Body of pancreas (tissue), 4 donors: ENCODE data around the gene SYNGR3. TPM values are rescaled to one million over a fixed set of nuclear protein-coding genes. Genes with fewer than 3 reads are reported as not detected.
A peak's percentile ranks its signal among the peaks of the same experiment; 100 is the strongest.
"Not testable (repeated sequence)": the region's sequence is repeated elsewhere in the genome, so short reads cannot be mapped to it uniquely, and the experiment has no call there.

ENCODE experiments used
- ATAC-seq: fragments of 150-250 bp; one replicate; pipeline ENCODE4 v1.9.1; 2016
- DNase-seq, 4 donors: peaks; one replicate each; pipeline ENCODE4 v3.0.0-alpha.2; 2019
- H3K27ac ChIP-seq, 4 donors: fragments of 200-600 bp; sonication (generic); 1 replicate in 3 of 4; 2 replicates in 1 of 4; pipeline versions ENCODE4 v1.5.1 to v1.6.1; 2016 to 2019; ENCODE audit warnings: mild to moderate bottlenecking in 1 of 4, mixed read lengths in 1 of 4, moderate library complexity in 1 of 4
- H3K27me3 ChIP-seq, 2 donors: fragments of 200-600 bp; sonication (generic); one replicate each; pipeline ENCODE4 v1.6.0; 2016; ENCODE audit warnings: mild to moderate bottlenecking in 1 of 2
- H3K36me3 ChIP-seq, 2 donors: fragments of 200-600 bp; sonication (generic); replicated peaks in 1 of 2; 2 replicates each; pipeline ENCODE4 v1.5.1; 2016; ENCODE audit warnings: low read depth in 2 of 2; ENCODE audit not compliant: insufficient read depth in 1 of 2
- H3K4me1 ChIP-seq: fragments of 200-600 bp; sonication (generic); one replicate; pipeline ENCODE4 v1.6.0; 2016
- H3K4me3 ChIP-seq, 2 donors: fragments of 200-600 bp; sonication (generic); 1 replicate in 1 of 2; 2 replicates in 1 of 2; pipeline ENCODE4 v1.5.1; 2016 to 2019
- H3K9me3 ChIP-seq, 3 donors: fragments of 200-600 bp; sonication (generic); 1 replicate in 2 of 3; 2 replicates in 1 of 3; pipeline ENCODE4 v1.5.1; 2016
- POLR2A ChIP-seq, 3 donors: fragments of 450-650 bp; IDR thresholded peaks; one replicate each; pipeline ENCODE4 v1.6.1; 2016; ENCODE audit warnings: antibody characterized with exemption in 3 of 3, mild to moderate bottlenecking in 2 of 3
- WGBS, 2 donors: methylation state at CpG; one replicate each; pipeline ENCODE4 v1.1.5; 2017; 5-methylcytosine and 5-hydroxymethylcytosine counted together
- intact Hi-C: fragments of 100-400 bp; cut with DNase I; formaldehyde crosslinking; loops from one replicate; pipeline ENCODE4 v1.15.1; 2023
- total RNA-seq, 2 donors: library from RNA; depleted of rRNA; stranded (reverse); fragments of >200 nt; gene quantifications; one replicate each; pipeline ENCODE4 v1.1.0, GENCODE V29; 2016
- TF ChIP-seq, protein P1 (sequence below), 7 experiments: fragments of 450-650 bp in 4 of 7; fragments of 200-600 bp in 3 of 7; sonication (generic) in 3 of 7; IDR thresholded peaks; one replicate each; pipeline ENCODE4 v1.5.1; 2016 to 2019; ENCODE audit warnings: antibody characterized with exemption in 7 of 7

Gene SYNGR3
- total RNA-seq, 2 donors from 2014 or later = 0.33 to 1.6 TPM

DNA sequence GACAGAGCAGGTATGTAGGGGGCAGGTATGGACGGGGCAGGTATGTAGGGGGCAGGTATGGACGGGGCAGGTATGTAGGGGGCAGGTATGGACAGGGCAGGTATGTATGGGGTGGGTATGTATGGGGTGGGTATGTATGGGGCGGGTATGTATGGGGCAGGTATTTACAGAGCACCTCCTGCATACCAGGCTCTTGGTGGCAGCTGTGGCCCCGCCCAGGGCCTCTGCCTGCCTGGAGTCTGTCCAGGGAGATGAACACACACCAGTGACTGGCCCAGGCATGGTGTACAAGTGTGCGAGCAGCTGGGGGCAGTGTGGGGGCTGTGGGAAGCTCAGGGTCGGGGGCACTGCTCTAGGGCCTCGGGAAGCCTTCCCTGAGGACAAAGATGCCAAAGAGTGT, 39.7 kb upstream of the SYNGR3 start:
- no peak for TF ChIP-seq POLR2A (IDR thresholded peaks at IDR 0.05)
- TF ChIP-seq, protein P1, sequence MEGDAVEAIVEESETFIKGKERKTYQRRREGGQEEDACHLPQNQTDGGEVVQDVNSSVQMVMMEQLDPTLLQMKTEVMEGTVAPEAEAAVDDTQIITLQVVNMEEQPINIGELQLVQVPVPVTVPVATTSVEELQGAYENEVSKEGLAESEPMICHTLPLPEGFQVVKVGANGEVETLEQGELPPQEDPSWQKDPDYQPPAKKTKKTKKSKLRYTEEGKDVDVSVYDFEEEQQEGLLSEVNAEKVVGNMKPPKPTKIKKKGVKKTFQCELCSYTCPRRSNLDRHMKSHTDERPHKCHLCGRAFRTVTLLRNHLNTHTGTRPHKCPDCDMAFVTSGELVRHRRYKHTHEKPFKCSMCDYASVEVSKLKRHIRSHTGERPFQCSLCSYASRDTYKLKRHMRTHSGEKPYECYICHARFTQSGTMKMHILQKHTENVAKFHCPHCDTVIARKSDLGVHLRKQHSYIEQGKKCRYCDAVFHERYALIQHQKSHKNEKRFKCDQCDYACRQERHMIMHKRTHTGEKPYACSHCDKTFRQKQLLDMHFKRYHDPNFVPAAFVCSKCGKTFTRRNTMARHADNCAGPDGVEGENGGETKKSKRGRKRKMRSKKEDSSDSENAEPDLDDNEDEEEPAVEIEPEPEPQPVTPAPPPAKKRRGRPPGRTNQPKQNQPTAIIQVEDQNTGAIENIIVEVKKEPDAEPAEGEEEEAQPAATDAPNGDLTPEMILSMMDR (IDR thresholded peaks at IDR 0.05) = no peak
- intact Hi-C loops = no loop called here
- 73 to 87% methylated on average over 5 to 7 of the region's 7 CpGs for WGBS, 2 donors
- Histone ChIP-seq H3K4me1 (peaks cover 11% of the 10 kb centered on the region), H3K4me3 (no peak overlapping the region), H3K36me3 (no peaks in the 10 kb centered on the region), H3K27me3 (no peaks in the 10 kb centered on the region), H3K9me3 (no peaks in the 10 kb centered on the region), H3K27ac (no peak overlapping the region)
- ATAC-seq (no peak), DNase-seq (no peak)

DNA sequence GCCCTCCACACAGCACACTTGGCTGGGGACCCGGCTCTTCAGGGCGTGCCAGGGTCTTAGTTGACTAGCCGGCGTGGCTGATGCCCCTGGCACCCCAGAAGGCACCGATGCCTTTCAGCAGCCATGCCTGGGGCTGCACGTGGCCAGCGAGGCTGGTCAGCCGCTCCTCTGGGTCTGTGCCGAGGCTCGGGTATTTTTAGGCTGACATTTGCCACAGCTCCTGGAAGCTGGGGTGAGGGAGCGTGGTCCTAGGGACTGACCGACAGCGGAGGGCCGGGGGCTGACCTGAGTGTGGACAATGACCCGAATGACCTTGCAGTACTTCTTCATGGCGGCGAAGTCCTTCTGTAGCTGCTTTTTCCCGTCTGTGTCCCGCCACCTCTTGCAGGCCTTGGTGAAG, 39.2 kb upstream of the SYNGR3 start:
- TF ChIP-seq POLR2A (IDR thresholded peaks at IDR 0.05) = no peak
- TF ChIP-seq, protein P1 (IDR thresholded peaks at IDR 0.05) = no peak
- intact Hi-C loops = no loop called here
- no peak overlapping the region for H3K4me3 ChIP-seq
- no peaks in the 10 kb centered on the region for H3K27me3 ChIP-seq
- no peaks in the 10 kb centered on the region for H3K9me3 ChIP-seq
- DNase-seq = no peak
- no peaks in the 10 kb centered on the region for H3K36me3 ChIP-seq
- H3K27ac ChIP-seq = no peak overlapping the region
- H3K4me1 ChIP-seq = peaks cover 12% of the 10 kb centered on the region
- ATAC-seq = no peak
- WGBS, 2 donors = 84 to 91% methylated on average over 18 to 19 of the region's 19 CpGs

GRCh38 chr16:1953734-1954133, 36.0 kb upstream of the SYNGR3 start:
- TF ChIP-seq POLR2A (IDR thresholded peaks at IDR 0.05) = no peak
- TF ChIP-seq, protein P1 (IDR thresholded peaks at IDR 0.05) = no peak
- intact Hi-C loops = no loop called here
- H3K9me3 ChIP-seq = no peaks in the 10 kb centered on the region
- no peak for ATAC-seq
- WGBS, 2 donors = 93 to 95% methylated on average over 11 to 21 of the region's 22 CpGs
- peak in 1 of 4 donors; percentile 35 for DNase-seq
- no peaks in the 10 kb centered on the region for H3K27me3 ChIP-seq
- peaks cover 14% of the 10 kb centered on the region for H3K4me1 ChIP-seq
- peak overlapping the region in 1 of 4 donors; percentile 69 for H3K27ac ChIP-seq
- H3K36me3 ChIP-seq = no peaks in the 10 kb centered on the region
- no peak overlapping the region for H3K4me3 ChIP-seq

DNA sequence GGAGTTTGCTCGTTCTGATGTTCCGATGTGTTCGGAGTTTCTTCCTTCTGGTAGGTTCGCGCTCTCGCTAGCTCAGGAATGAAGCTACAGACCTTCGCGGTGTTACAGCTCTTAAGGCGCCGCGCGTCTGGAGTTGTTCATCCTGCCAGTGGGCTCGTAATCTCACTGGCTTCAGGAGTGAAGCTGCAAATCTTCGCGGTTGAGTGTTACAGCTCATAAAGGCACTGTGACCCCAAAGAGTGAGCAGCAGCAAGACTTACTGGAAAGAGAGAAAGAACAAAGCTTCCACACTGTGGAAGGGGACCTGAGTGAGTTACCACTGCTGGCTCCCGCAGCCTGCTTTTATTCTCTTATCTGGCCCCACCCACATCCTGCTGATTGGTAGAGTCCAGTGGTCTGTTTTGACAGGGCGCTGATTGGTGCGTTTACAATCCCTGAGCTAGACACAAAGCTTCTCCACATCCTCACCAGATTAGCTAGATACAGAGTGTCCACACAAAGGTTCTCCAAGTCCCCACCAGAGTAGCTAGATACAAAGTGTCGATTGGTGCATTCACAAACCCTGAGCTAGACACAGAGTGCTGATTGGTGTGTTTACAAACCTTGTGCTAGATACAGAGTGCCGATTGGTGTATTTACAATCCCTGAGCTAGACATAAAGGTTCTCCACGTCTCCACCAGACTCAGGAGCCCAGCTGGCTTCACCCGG, 32.2 kb upstream of the SYNGR3 start:
- intact Hi-C loops, DNase-seq, H3K27me3 ChIP-seq, H3K4me3 ChIP-seq, H3K36me3 ChIP-seq, ATAC-seq, H3K9me3 ChIP-seq, H3K27ac ChIP-seq: not testable (repeated sequence)
- WGBS, 2 donors = 80% methylated on average over 15 to 19 of the region's 22 CpGs
- H3K4me1 ChIP-seq = peaks cover 42% of the 10 kb centered on the region

- WGBS, 2 donors = 82% methylated on average over 22 of the region's 30 CpGs; no CpG with 5 or more reads in 1 of the 2 donors
- H3K9me3 ChIP-seq, H3K4me3 ChIP-seq, H3K27me3 ChIP-seq, ATAC-seq, DNase-seq, intact Hi-C loops, H3K27ac ChIP-seq, H3K36me3 ChIP-seq: not testable (repeated sequence)
- peaks cover 47% of the 10 kb centered on the region for H3K4me1 ChIP-seq
Observed at GRCh38 chr16:1958143-1958491, 31.7 kb upstream of the SYNGR3 start.
